Fibroblast of lung (primary cell): Measurements from ENCODE around the gene DNAH14. TPM values are rescaled to one million over a fixed set of nuclear protein-coding genes. Genes with fewer than 3 reads are reported as not detected.
"Not testable (repeated sequence)": the region's sequence is repeated elsewhere in the genome, so short reads cannot be mapped to it uniquely, and the experiment has no call there.

Source experiments
- DNase-seq, 2 donors: peaks; one replicate each; pipeline versions ENCODE4 v3.0.0 to v3.0.0-alpha.2; 2010; ENCODE audit warnings: low read depth in 2 of 2
- H2AFZ ChIP-seq: 2 replicates; pipeline ENCODE4 v1.5.1; 2012; ENCODE audit warnings: low read length, control low read depth, inconsistent platforms
- H3K27ac ChIP-seq: 2 replicates; pipeline ENCODE4 v1.5.1; 2011; ENCODE audit warnings: low read length, control low read depth; ENCODE audit not compliant: insufficient read depth
- H3K27me3 ChIP-seq: 2 replicates; pipeline ENCODE4 v1.5.1; 2011; ENCODE audit warnings: mild to moderate bottlenecking, low read length; ENCODE audit not compliant: control insufficient read depth, insufficient read depth
- H3K36me3 ChIP-seq: 2 replicates; pipeline ENCODE4 v1.5.1; 2011; ENCODE audit warnings: low read length; ENCODE audit not compliant: control insufficient read depth, insufficient read depth
- H3K4me1 ChIP-seq: 2 replicates; pipeline ENCODE4 v1.5.1; 2011; ENCODE audit warnings: low read length; ENCODE audit not compliant: control insufficient read depth, insufficient read depth; ENCODE audit errors: extremely low read depth
- H3K4me2 ChIP-seq: 2 replicates; pipeline ENCODE4 v1.5.1; 2011; ENCODE audit warnings: low read length, control low read depth; ENCODE audit not compliant: insufficient read depth; ENCODE audit errors: extremely low read depth
- H3K4me3 ChIP-seq, 4 experiments: fragments of 200-600 bp in 1 of 4; sonication (generic) in 1 of 4; replicated peaks in 1 of 4; 2 replicates each; pipeline ENCODE4 v1.5.1; 2011 to 2016; ENCODE audit warnings: low read length in 4 of 4, low read depth in 3 of 4, mild to moderate bottlenecking in 3 of 4, control low read depth in 2 of 4, inconsistent platforms in 1 of 4, mixed read lengths in 1 of 4; ENCODE audit not compliant: insufficient read depth in 1 of 4; ENCODE audit errors: control extremely low read depth in 1 of 4
- H3K79me2 ChIP-seq: 2 replicates; pipeline ENCODE4 v1.5.1; 2012; ENCODE audit warnings: mild to moderate bottlenecking, low read length, inconsistent platforms; ENCODE audit not compliant: control insufficient read depth, insufficient read depth
- H3K9ac ChIP-seq: 2 replicates; pipeline ENCODE4 v1.5.1; 2011; ENCODE audit warnings: mild to moderate bottlenecking, low read length, control low read depth; ENCODE audit not compliant: insufficient read depth
- H3K9me3 ChIP-seq: 2 replicates; pipeline ENCODE4 v1.5.1; 2012; ENCODE audit warnings: low read depth, low read length; ENCODE audit not compliant: control insufficient read depth, insufficient read depth
- H4K20me1 ChIP-seq: 2 replicates; pipeline ENCODE4 v1.5.1; 2011; ENCODE audit warnings: low read length; ENCODE audit not compliant: control insufficient read depth, insufficient read depth; ENCODE audit errors: extremely low read depth
- EZH2 ChIP-seq: IDR thresholded peaks from 2 replicates; pipeline ENCODE4 v1.5.1; 2012; ENCODE audit warnings: low read length, control low read depth, mild to moderate bottlenecking; ENCODE audit errors: missing control alignments
- polyA plus RNA-seq, 2 donors: library from polyadenylated mRNA; depleted of rRNA in 1 of 2; stranded (reverse) in 1 of 2; unstranded in 1 of 2; fragments of >200 nt; gene quantifications; 2 replicates each; pipeline ENCODE4 v1.2.1, GENCODE V29; 2011 to 2012; ENCODE audit warnings: missing spikeins in 1 of 2
- total RNA-seq: library from RNA; depleted of rRNA; stranded (reverse); fragments of >200 nt; gene quantifications from 2 replicates; pipeline ENCODE4 v1.2.1, GENCODE V29; 2014
- TF ChIP-seq, protein P1 (sequence below), 2 donors: IDR thresholded peaks in 1 of 2; conservative IDR thresholded peaks in 1 of 2; 1 replicate in 1 of 2; 2 replicates in 1 of 2; pipeline ENCODE4 v1.5.1; 2011 to 2012; ENCODE audit warnings: low read length in 2 of 2, control low read depth in 1 of 2, inconsistent platforms in 1 of 2, low read depth in 1 of 2, mild to moderate bottlenecking in 1 of 2

The DNAH14 gene
- total and polyA plus RNA-seq, 2 donors (not counting 1 experiment from before 2014, with no cell fraction given): 5.4 to 19.7 TPM

- H3K27me3 ChIP-seq: peaks cover 3% of the 10 kb centered on the region
- DNase-seq: peak in 1 of 2 donors; percentile 61
- H3K27ac ChIP-seq: no peak overlapping the region
- H3K4me2 ChIP-seq: no peak overlapping the region
- no peaks in the 10 kb centered on the region for H3K4me1 ChIP-seq
- no peak overlapping the region for H3K9ac ChIP-seq
- H3K9me3 ChIP-seq: no peaks in the 10 kb centered on the region
- H3K79me2 ChIP-seq: no peaks in the 10 kb centered on the region
- H4K20me1 ChIP-seq: no peaks in the 10 kb centered on the region
- no peak overlapping the region for H3K4me3 ChIP-seq
- H2AFZ ChIP-seq: no peak overlapping the region
- TF ChIP-seq, protein P1, sequence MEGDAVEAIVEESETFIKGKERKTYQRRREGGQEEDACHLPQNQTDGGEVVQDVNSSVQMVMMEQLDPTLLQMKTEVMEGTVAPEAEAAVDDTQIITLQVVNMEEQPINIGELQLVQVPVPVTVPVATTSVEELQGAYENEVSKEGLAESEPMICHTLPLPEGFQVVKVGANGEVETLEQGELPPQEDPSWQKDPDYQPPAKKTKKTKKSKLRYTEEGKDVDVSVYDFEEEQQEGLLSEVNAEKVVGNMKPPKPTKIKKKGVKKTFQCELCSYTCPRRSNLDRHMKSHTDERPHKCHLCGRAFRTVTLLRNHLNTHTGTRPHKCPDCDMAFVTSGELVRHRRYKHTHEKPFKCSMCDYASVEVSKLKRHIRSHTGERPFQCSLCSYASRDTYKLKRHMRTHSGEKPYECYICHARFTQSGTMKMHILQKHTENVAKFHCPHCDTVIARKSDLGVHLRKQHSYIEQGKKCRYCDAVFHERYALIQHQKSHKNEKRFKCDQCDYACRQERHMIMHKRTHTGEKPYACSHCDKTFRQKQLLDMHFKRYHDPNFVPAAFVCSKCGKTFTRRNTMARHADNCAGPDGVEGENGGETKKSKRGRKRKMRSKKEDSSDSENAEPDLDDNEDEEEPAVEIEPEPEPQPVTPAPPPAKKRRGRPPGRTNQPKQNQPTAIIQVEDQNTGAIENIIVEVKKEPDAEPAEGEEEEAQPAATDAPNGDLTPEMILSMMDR (conservative IDR thresholded peaks at IDR 0.05 in 1 of 2, IDR thresholded peaks at IDR 0.05 in 1 of 2; ENCODE audit: low read depth in 1 of 2, low read length in 2 of 2): no peak
- TF ChIP-seq EZH2: no peak
- no peaks in the 10 kb centered on the region for H3K36me3 ChIP-seq
These were observed 45.1 kb upstream of the DNAH14 start for GRCh38 chr1:224884361-224884801.

GRCh38 chr1:224885376-224885775 is 44.1 kb upstream of the DNAH14 start:
- not testable (repeated sequence) for H3K27me3 ChIP-seq, H4K20me1 ChIP-seq, H3K79me2 ChIP-seq, H2AFZ ChIP-seq, H3K9ac ChIP-seq, H3K9me3 ChIP-seq, H3K27ac ChIP-seq, DNase-seq, H3K4me3 ChIP-seq, H3K4me1 ChIP-seq, H3K36me3 ChIP-seq, H3K4me2 ChIP-seq

DNA sequence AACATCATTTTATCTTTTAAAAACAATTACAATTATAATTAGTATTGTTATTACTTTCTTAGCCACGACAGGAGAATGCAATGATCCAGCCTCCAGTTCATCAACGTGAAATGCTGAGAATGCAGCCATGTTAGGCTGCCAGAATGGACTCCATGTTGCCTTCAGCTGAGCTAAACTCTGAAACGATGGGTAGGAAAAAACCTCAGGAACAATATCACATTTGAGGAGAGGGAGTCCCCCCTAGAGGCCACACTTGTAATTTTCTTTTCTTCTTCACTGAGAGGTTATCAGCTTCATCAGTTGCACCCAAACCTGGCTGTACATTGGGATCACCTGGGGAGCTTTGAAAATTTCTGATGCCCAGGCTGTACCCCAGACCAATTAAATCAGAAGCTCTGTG is 34.6 kb upstream of the DNAH14 start:
- TF ChIP-seq EZH2: no peak
- TF ChIP-seq, protein P1 (conservative IDR thresholded peaks at IDR 0.05 in 1 of 2, IDR thresholded peaks at IDR 0.05 in 1 of 2; ENCODE audit: low read depth in 1 of 2, low read length in 2 of 2): peak; percentile 37 to 51
- Histone ChIP-seq H3K79me2 (no peaks in the 10 kb centered on the region), H3K9ac (no peak overlapping the region), H4K20me1 (no peaks in the 10 kb centered on the region), H3K36me3 (no peaks in the 10 kb centered on the region), H3K27me3 (no peaks in the 10 kb centered on the region), H2AFZ (no peak overlapping the region), H3K27ac (no peak overlapping the region), H3K4me2 (no peak overlapping the region), H3K4me1 (no peaks in the 10 kb centered on the region), H3K4me3 (no peak overlapping the region), H3K9me3 (no peaks in the 10 kb centered on the region)
- DNase-seq: peak; percentile 38 to 56
